ENCODE results near the gene PLCD1. TPM values are rescaled to one million over a fixed set of nuclear protein-coding genes. Genes with fewer than 3 reads are reported as not detected.

The PLCD1 gene
- total RNA-seq, 1 donor from 2014 or later: 28.7 TPM

GRCh38 chr3:38049358-38050126 lies 20.1 kb upstream of the PLCD1 start:
- Mint-ChIP-seq H3K36me3 (no peaks in the 10 kb centered on the region), H3K27me3 (peaks cover 8% of the 10 kb centered on the region), H3K27ac (no peak overlapping the region), H3K9me3 (no peaks in the 10 kb centered on the region), H3K4me3 (no peak overlapping the region), H3K4me1 (ENCODE audit: unreplicated experiment) (peaks cover 4% of the 10 kb centered on the region)
- TF ChIP-seq, protein P1, sequence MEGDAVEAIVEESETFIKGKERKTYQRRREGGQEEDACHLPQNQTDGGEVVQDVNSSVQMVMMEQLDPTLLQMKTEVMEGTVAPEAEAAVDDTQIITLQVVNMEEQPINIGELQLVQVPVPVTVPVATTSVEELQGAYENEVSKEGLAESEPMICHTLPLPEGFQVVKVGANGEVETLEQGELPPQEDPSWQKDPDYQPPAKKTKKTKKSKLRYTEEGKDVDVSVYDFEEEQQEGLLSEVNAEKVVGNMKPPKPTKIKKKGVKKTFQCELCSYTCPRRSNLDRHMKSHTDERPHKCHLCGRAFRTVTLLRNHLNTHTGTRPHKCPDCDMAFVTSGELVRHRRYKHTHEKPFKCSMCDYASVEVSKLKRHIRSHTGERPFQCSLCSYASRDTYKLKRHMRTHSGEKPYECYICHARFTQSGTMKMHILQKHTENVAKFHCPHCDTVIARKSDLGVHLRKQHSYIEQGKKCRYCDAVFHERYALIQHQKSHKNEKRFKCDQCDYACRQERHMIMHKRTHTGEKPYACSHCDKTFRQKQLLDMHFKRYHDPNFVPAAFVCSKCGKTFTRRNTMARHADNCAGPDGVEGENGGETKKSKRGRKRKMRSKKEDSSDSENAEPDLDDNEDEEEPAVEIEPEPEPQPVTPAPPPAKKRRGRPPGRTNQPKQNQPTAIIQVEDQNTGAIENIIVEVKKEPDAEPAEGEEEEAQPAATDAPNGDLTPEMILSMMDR (conservative IDR thresholded peaks at IDR 0.05): no peak
- DNase-seq (ENCODE audit: extremely low spot score, unreplicated experiment): no peak

DNA sequence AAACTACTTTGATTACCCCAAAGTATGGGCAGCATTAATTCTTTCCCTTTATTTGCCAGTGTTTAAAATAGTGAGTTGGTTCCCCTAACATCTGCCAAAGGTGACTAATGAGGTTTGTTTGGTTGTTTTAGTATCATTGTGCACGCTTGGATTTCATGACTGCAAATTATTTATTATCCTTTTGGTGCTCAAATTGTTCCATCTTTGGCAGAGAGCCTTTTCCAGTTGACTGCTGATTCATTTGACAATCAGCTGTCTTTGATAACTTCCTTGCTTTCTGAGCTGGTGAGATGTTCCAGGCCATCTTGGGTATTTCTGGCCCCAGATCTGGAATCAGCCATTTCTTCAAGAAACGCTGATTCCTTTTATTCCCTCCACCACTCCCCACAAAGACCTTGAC lies 18.5 kb upstream of the PLCD1 start:
- DNase-seq (ENCODE audit: extremely low spot score, unreplicated experiment): no peak
- no peaks in the 10 kb centered on the region for H3K4me1 Mint-ChIP-seq (ENCODE audit: unreplicated experiment)
- TF ChIP-seq, protein P1 (conservative IDR thresholded peaks at IDR 0.05): no peak
- H3K36me3 Mint-ChIP-seq: no peaks in the 10 kb centered on the region
- H3K27ac Mint-ChIP-seq: no peak overlapping the region
- peaks cover 8% of the 10 kb centered on the region for H3K27me3 Mint-ChIP-seq
- H3K4me3 Mint-ChIP-seq: no peak overlapping the region
- no peaks in the 10 kb centered on the region for H3K9me3 Mint-ChIP-seq

GRCh38 chr3:38046821-38047220 lies 17.4 kb upstream of the PLCD1 start:
- TF ChIP-seq, protein P1 (conservative IDR thresholded peaks at IDR 0.05): no peak
- DNase-seq (ENCODE audit: extremely low spot score, unreplicated experiment): no peak
- no peaks in the 10 kb centered on the region for H3K4me1 Mint-ChIP-seq (ENCODE audit: unreplicated experiment)
- H3K9me3 Mint-ChIP-seq: no peaks in the 10 kb centered on the region
- H3K27ac Mint-ChIP-seq: no peak overlapping the region
- H3K4me3 Mint-ChIP-seq: no peak overlapping the region
- H3K27me3 Mint-ChIP-seq: peaks cover 11% of the 10 kb centered on the region
- no peaks in the 10 kb centered on the region for H3K36me3 Mint-ChIP-seq

- TF ChIP-seq, protein P1 (conservative IDR thresholded peaks at IDR 0.05): no peak
- H3K4me1 Mint-ChIP-seq (ENCODE audit: unreplicated experiment): no peaks in the 10 kb centered on the region
- H3K4me3 Mint-ChIP-seq: no peak overlapping the region
- no peak overlapping the region for H3K27ac Mint-ChIP-seq
- DNase-seq (ENCODE audit: extremely low spot score, unreplicated experiment): no peak
- H3K27me3 Mint-ChIP-seq: peaks cover 11% of the 10 kb centered on the region
- H3K36me3 Mint-ChIP-seq: no peaks in the 10 kb centered on the region
- no peaks in the 10 kb centered on the region for H3K9me3 Mint-ChIP-seq
Measured at GRCh38 chr3:38046027-38046426, 16.6 kb upstream of the PLCD1 start.

DNA sequence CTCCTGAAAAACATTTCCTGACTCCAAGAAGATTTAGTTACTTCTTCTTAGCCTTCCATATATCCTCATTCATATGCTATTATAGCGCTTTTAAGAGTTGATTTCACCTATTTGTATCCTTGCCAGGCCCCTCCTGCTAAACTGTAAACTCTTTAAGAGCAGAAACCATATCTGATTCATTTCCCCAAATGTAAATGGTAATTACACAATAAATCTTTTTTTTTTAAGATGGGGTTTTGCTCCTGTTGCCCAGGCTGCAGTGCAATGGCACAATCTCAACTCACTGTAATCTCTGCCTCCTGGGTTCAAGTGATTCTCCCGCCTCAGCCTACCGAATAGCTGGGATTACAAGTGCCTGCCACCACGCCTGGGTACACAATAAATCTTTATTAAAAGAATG lies 14.0 kb upstream of the PLCD1 start:
- H3K36me3 Mint-ChIP-seq: peaks cover 5% of the 10 kb centered on the region
- H3K4me1 Mint-ChIP-seq (ENCODE audit: unreplicated experiment): peaks cover 17% of the 10 kb centered on the region
- no peak for DNase-seq (ENCODE audit: extremely low spot score, unreplicated experiment)
- H3K27me3 Mint-ChIP-seq: peaks cover 32% of the 10 kb centered on the region
- TF ChIP-seq, protein P1 (conservative IDR thresholded peaks at IDR 0.05): no peak
- no peak overlapping the region for H3K27ac Mint-ChIP-seq
- H3K9me3 Mint-ChIP-seq: peaks cover 4% of the 10 kb centered on the region
- H3K4me3 Mint-ChIP-seq: no peak overlapping the region

Data from type B pancreatic cell (in vitro differentiated cells).